A549 (cell line): Measurements from ENCODE around the gene PARD3B. TPM values are rescaled to one million over a fixed set of nuclear protein-coding genes. Genes with fewer than 3 reads are reported as not detected.

ENCODE experiments used
- ATAC-seq, 2 experiments: fragments of 200-7000 bp in 1 of 2; fragments of >200 bp in 1 of 2; cut with Nextera tagmentation in 1 of 2; cut with Tn5 transposase in 1 of 2; 3 replicates each; pipeline versions ENCODE4 v1.8.0 to v1.9.1; 2018 to 2020; ENCODE audit warnings: mild to moderate bottlenecking in 1 of 2, moderate library complexity in 1 of 2
- CTCF ChIA-PET: fragments of 300-600 bp; sonication (Branson Sonifier 250); formaldehyde crosslinking; extraction: SDS; loops from one replicate; lab custom pipeline; 2021; ENCODE audit warnings: antibody characterized with exemption, inconsistent platforms; lab: Yijun Ruan, JAX
- POLR2A ChIA-PET: fragments of 350-600 bp; formaldehyde crosslinking; extraction: SDS; loops from one replicate; lab custom pipeline; 2021; ENCODE audit warnings: antibody characterized with exemption, inconsistent platforms; lab: Yijun Ruan, JAX
- DNase-seq, 2 experiments: peaks; one replicate each; pipeline versions ENCODE4 v3.0.0 to v3.0.0-alpha.2; 2011 to 2016; ENCODE audit warnings: low read depth in 1 of 2, low spot score in 1 of 2
- FAIRE-seq: peaks from 2 replicates; lab custom pipeline; 2011; peaks lifted over from hg19 to GRCh38; lab: Jason Lieb, UNC
- H3K27ac ChIP-seq, 2 experiments: fragments of >200 bp; sonication (Bioruptor Twin); formaldehyde crosslinking; 3 replicates each; pipeline ENCODE4 v1.5.1; 2016 to 2017
- H3K4me1 ChIP-seq: fragments of >200 bp; sonication (Bioruptor Twin); formaldehyde crosslinking; 3 replicates; pipeline ENCODE4 v1.6.1; 2016
- H3K4me2 ChIP-seq: fragments of >200 bp; sonication (Bioruptor Twin); formaldehyde crosslinking; 3 replicates; pipeline ENCODE4 v1.6.1; 2016
- H3K4me3 ChIP-seq: fragments of >200 bp; sonication (Bioruptor Twin); formaldehyde crosslinking; 3 replicates; pipeline ENCODE4 v1.5.1; 2016
- H3K9me3 ChIP-seq: fragments of >200 bp; sonication (Bioruptor Twin); formaldehyde crosslinking; 3 replicates; pipeline ENCODE4 v1.6.1; 2016
- BCL3 ChIP-seq: fragments of >200 bp; sonication (Bioruptor Twin); formaldehyde crosslinking; IDR thresholded peaks from 3 replicates; pipeline ENCODE4 v1.6.1; 2016
- BHLHE40 ChIP-seq: IDR thresholded peaks from 2 replicates; pipeline ENCODE4 v1.6.1; 2012; ENCODE audit warnings: low read depth, low read length, inconsistent platforms
- ELK1 ChIP-seq: fragments of 150-350 bp; IDR thresholded peaks from 2 replicates; pipeline ENCODE4 v1.6.1; 2014; ENCODE audit warnings: low read depth, mild to moderate bottlenecking, low read length
- EP300 ChIP-seq, 2 experiments: fragments of >200 bp; sonication (Bioruptor Twin); formaldehyde crosslinking; IDR thresholded peaks; 2 replicates in 1 of 2; 3 replicates in 1 of 2; pipeline ENCODE4 v1.6.1; 2016 to 2017
- FOSB ChIP-seq: fragments of 250-450 bp; sonication (Bioruptor Pico); IDR thresholded peaks from 2 replicates; pipeline ENCODE4 v1.5.0; 2020; ENCODE audit warnings: mild to moderate bottlenecking, moderate library complexity
- HDAC2 ChIP-seq: fragments of 200-600 bp; sonication (generic); IDR thresholded peaks from 2 replicates; pipeline ENCODE4 v1.6.1; 2016
- HEYL ChIP-seq: fragments of 250-450 bp; sonication (Bioruptor Pico); IDR thresholded peaks from 2 replicates; pipeline ENCODE4 v1.8.0; 2021; ENCODE audit warnings: mild to moderate bottlenecking, moderate library complexity
- HMGXB4 ChIP-seq: fragments of 250-450 bp; sonication (Bioruptor Pico); IDR thresholded peaks from 2 replicates; pipeline ENCODE4 v1.5.0; 2021; ENCODE audit warnings: mild to moderate bottlenecking, moderate library complexity, borderline replicate concordance
- HOXA7 ChIP-seq: fragments of 250-450 bp; sonication (Bioruptor Pico); IDR thresholded peaks from 2 replicates; pipeline ENCODE4 v1.5.0; 2020; ENCODE audit warnings: mild to moderate bottlenecking, moderate library complexity
- HOXB13 ChIP-seq: fragments of 250-450 bp; sonication (Bioruptor Pico); IDR thresholded peaks from 2 replicates; pipeline ENCODE4 v1.5.0; 2020; ENCODE audit warnings: low read depth, mild to moderate bottlenecking, moderate library complexity
- HOXB5 ChIP-seq: fragments of 250-450 bp; sonication (Bioruptor Pico); IDR thresholded peaks from 2 replicates; pipeline ENCODE4 v1.5.0; 2020; ENCODE audit warnings: mild to moderate bottlenecking, moderate library complexity
- JUNB ChIP-seq: fragments of >200 bp; sonication (Bioruptor Twin); formaldehyde crosslinking; IDR thresholded peaks from 2 replicates; pipeline ENCODE4 v1.6.1; 2016
- KDM1A ChIP-seq: fragments of 200-600 bp; sonication (generic); IDR thresholded peaks from 2 replicates; pipeline ENCODE4 v1.6.1; 2016; ENCODE audit warnings: low read depth, mild to moderate bottlenecking
- KDM5A ChIP-seq: fragments of 200-600 bp; sonication (generic); IDR thresholded peaks from 2 replicates; pipeline ENCODE4 v1.6.1; 2016; ENCODE audit warnings: antibody characterized with exemption, mild to moderate bottlenecking
- MAZ ChIP-seq: fragments of 150-350 bp; IDR thresholded peaks from 2 replicates; pipeline ENCODE4 v1.6.1; 2014; ENCODE audit warnings: antibody characterized with exemption, low read depth, low read length, borderline replicate concordance
- NPAS2 ChIP-seq: fragments of 250-450 bp; sonication (Bioruptor Pico); IDR thresholded peaks from 2 replicates; pipeline ENCODE4 v1.8.0; 2022; ENCODE audit warnings: mild to moderate bottlenecking, moderate library complexity, borderline replicate concordance
- POLR2A ChIP-seq: IDR thresholded peaks from 2 replicates; pipeline ENCODE4 v1.6.1; 2012; ENCODE audit warnings: mild to moderate bottlenecking, low read length
- REST ChIP-seq: fragments of 200-600 bp; sonication (generic); IDR thresholded peaks from 2 replicates; pipeline ENCODE4 v1.6.1; 2016; ENCODE audit warnings: antibody characterized with exemption, mild to moderate bottlenecking, moderate library complexity
- RNF2 ChIP-seq: fragments of 200-600 bp; sonication (generic); IDR thresholded peaks from 2 replicates; pipeline ENCODE4 v1.6.1; 2016; ENCODE audit warnings: low read depth, mild to moderate bottlenecking, antibody characterized with exemption, moderate library complexity, borderline replicate concordance
- ZC3H11A ChIP-seq: fragments of 450-650 bp; IDR thresholded peaks from 2 replicates; pipeline ENCODE4 v1.6.1; 2014; ENCODE audit warnings: antibody characterized with exemption, mild to moderate bottlenecking
- ZNF302 ChIP-seq: fragments of 250-450 bp; sonication (Bioruptor Pico); IDR thresholded peaks from 2 replicates; pipeline ENCODE4 v1.9.0; 2021; ENCODE audit warnings: inconsistent platforms, mild to moderate bottlenecking, moderate library complexity
- WGBS: methylation state at CpG from one replicate; pipeline ENCODE4 v1.1.6; 2017; ENCODE audit errors: missing lambda C conversion rate; 5-methylcytosine and 5-hydroxymethylcytosine counted together
- polyA plus RNA-seq, 4 experiments: library from polyadenylated mRNA; depleted of rRNA in 3 of 4; stranded (reverse); fragments of >200 nt; fragmentation: RNase III in 1 of 4; extraction: RNeasy Plus Mini Kit Qiagen cat#74134 plus additional on column Dnase treatment in 1 of 4; gene quantifications; 2 replicates in 3 of 4; 3 replicates in 1 of 4; pipeline ENCODE4 v1.2.3, GENCODE V29; 2011 to 2017

PARD3B gene
- polyA plus RNA-seq, 2 of the 4 experiments (the other 2 are of a cell fraction) = 1.2 to 2.4 TPM

- TF ChIP-seq HOXB13 (CRISPR knock-in tag) (no peak), HOXA7 (no peak), EP300 (IDR thresholded peaks at IDR 0.05) (no peak), BCL3 (no peak), NPAS2 (CRISPR knock-in tag) (no peak), FOSB (CRISPR knock-in tag) (no peak), JUNB (no peak), MAZ (no peak), HMGXB4 (CRISPR knock-in tag) (no peak), ZC3H11A (no peak), KDM1A (no peak), ZNF302 (CRISPR knock-in tag) (no peak), HDAC2 (no peak), KDM5A (no peak)
- Histone ChIP-seq H3K4me3 (no peak overlapping the region), H3K4me2 (no peak overlapping the region), H3K27ac (no peak overlapping the region), H3K4me1 (peaks cover 4% of the 10 kb centered on the region; the same call in 1 of the 3 replicates), H3K9me3 (no peaks in the 10 kb centered on the region)
- FAIRE-seq (no peak), ATAC-seq (no peak), DNase-seq (no peak)
- ChIA-PET POLR2A (no interaction called here), CTCF (no interaction called here)
- 50% methylated on average over 2 of the region's 2 CpGs for WGBS
These were observed 883.5 kb downstream of the PARD3B start for GRCh38 chr2:205428811-205429210.

GRCh38 chr2:205435970-205436369, 890.7 kb downstream of the PARD3B start:
- CTCF ChIA-PET = no interaction called here
- H3K4me3 ChIP-seq = no peak overlapping the region

More at GRCh38 chr2:205435970-205436369, 890.7 kb downstream of the PARD3B start:
- Histone ChIP-seq H3K4me2 (no peak overlapping the region), H3K4me1 (no peaks in the 10 kb centered on the region), H3K9me3 (no peaks in the 10 kb centered on the region), H3K27ac (no peak overlapping the region)
- FAIRE-seq = no peak
- no peak for TF ChIP-seq HOXB5 (CRISPR knock-in tag)
- no peak for TF ChIP-seq POLR2A
- TF ChIP-seq ELK1 = no peak
- TF ChIP-seq REST = no peak
- TF ChIP-seq HEYL (CRISPR knock-in tag) = no peak
- TF ChIP-seq BHLHE40 = no peak
- TF ChIP-seq RNF2 = no peak
- no peak for TF ChIP-seq HMGXB4 (CRISPR knock-in tag)
- no peak for ATAC-seq
- DNase-seq = no peak
- POLR2A ChIA-PET = no interaction called here
- WGBS = 46% methylated on average over 4 of the region's 4 CpGs
